Measurements from ENCODE around the gene TAPT1. TPM values are rescaled to one million over a fixed set of nuclear protein-coding genes. Genes with fewer than 3 reads are reported as not detected.

The TAPT1 gene
- total RNA-seq, 1 donor from 2014 or later, result 34.8 TPM

DNA sequence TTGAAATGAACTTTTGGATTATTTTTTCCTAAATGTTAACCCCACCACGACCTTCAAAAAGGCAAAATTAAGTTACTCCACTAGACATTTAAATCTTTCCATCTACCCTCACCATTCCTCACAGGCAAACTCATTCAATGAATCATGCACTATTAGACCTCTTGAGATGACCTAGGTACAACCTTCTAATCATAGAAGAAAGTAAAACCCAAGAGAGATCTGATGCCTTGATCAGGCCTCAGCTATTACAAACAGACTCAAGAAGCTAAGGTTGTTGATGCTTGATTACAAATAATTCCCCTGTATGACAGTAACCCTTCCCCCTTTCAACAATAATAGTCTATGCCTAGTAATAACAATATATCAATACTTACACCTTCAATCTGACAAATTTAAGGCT is 18.9 kb downstream of the TAPT1 start:
- Mint-ChIP-seq H3K4me1 (ENCODE audit: unreplicated experiment) (peaks cover 16% of the 10 kb centered on the region), H3K9me3 (no peaks in the 10 kb centered on the region), H3K36me3 (peaks cover 9% of the 10 kb centered on the region), H3K4me3 (no peak overlapping the region), H3K27me3 (no peaks in the 10 kb centered on the region), H3K27ac (no peak overlapping the region)
- TF ChIP-seq, protein P1, sequence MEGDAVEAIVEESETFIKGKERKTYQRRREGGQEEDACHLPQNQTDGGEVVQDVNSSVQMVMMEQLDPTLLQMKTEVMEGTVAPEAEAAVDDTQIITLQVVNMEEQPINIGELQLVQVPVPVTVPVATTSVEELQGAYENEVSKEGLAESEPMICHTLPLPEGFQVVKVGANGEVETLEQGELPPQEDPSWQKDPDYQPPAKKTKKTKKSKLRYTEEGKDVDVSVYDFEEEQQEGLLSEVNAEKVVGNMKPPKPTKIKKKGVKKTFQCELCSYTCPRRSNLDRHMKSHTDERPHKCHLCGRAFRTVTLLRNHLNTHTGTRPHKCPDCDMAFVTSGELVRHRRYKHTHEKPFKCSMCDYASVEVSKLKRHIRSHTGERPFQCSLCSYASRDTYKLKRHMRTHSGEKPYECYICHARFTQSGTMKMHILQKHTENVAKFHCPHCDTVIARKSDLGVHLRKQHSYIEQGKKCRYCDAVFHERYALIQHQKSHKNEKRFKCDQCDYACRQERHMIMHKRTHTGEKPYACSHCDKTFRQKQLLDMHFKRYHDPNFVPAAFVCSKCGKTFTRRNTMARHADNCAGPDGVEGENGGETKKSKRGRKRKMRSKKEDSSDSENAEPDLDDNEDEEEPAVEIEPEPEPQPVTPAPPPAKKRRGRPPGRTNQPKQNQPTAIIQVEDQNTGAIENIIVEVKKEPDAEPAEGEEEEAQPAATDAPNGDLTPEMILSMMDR (conservative IDR thresholded peaks at IDR 0.05), result no peak
- no peak for DNase-seq (ENCODE audit: extremely low spot score, unreplicated experiment)

DNA sequence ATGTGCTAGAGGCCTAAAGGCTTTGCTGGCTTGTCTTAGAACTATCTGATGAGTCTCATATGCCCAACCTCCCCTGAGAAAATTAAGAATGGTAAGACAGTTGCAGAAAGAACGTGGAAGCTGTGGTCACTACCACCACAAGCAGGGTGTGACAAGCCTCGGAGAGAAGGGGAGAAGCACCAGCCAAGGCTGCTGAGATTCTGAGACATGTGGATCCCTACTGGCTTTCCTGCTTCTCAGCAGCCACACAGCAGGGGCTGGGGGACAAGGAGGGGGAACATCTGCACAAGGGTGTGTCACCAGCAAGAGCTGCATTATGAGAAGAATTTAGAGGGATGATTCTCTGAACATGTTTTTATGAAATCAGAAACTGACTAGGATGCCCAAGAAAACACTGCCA is 19.4 kb downstream of the TAPT1 start:
- H3K27ac Mint-ChIP-seq, result no peak overlapping the region
- TF ChIP-seq, protein P1 (conservative IDR thresholded peaks at IDR 0.05), result no peak

DNA sequence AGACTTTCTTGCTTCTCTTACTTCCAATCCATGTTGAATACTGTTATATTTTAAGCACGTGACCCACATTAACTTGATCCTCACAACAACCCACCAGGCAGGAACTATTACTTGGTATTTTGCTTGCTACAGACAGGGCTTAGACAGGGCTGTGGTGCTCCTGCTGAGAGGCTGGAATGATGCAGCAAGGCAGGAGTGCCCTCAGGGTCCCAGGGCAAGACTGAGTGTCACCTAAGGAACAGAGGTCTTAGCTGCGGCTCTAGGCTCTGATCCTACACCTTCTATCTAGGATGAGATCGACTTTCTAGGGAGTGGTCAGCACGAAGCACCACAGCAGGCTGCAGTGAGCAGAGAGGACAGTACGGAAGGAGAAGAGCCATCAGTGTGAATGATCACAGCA is 20.0 kb downstream of the TAPT1 start:
- Mint-ChIP-seq H3K4me1 (ENCODE audit: unreplicated experiment) (peaks cover 15% of the 10 kb centered on the region), H3K27me3 (no peaks in the 10 kb centered on the region), H3K27ac (no peak overlapping the region), H3K9me3 (no peaks in the 10 kb centered on the region), H3K36me3 (peaks cover 9% of the 10 kb centered on the region), H3K4me3 (no peak overlapping the region)
- no peak for DNase-seq (ENCODE audit: extremely low spot score, unreplicated experiment)
- TF ChIP-seq, protein P1 (conservative IDR thresholded peaks at IDR 0.05), result no peak

More for the DNA sequence above, 19.4 kb downstream of the TAPT1 start:
- Mint-ChIP-seq H3K9me3 (no peaks in the 10 kb centered on the region), H3K4me1 (ENCODE audit: unreplicated experiment) (peaks cover 15% of the 10 kb centered on the region), H3K27me3 (no peaks in the 10 kb centered on the region), H3K36me3 (peaks cover 9% of the 10 kb centered on the region), H3K4me3 (no peak overlapping the region)
- no peak for DNase-seq (ENCODE audit: extremely low spot score, unreplicated experiment)

DNA sequence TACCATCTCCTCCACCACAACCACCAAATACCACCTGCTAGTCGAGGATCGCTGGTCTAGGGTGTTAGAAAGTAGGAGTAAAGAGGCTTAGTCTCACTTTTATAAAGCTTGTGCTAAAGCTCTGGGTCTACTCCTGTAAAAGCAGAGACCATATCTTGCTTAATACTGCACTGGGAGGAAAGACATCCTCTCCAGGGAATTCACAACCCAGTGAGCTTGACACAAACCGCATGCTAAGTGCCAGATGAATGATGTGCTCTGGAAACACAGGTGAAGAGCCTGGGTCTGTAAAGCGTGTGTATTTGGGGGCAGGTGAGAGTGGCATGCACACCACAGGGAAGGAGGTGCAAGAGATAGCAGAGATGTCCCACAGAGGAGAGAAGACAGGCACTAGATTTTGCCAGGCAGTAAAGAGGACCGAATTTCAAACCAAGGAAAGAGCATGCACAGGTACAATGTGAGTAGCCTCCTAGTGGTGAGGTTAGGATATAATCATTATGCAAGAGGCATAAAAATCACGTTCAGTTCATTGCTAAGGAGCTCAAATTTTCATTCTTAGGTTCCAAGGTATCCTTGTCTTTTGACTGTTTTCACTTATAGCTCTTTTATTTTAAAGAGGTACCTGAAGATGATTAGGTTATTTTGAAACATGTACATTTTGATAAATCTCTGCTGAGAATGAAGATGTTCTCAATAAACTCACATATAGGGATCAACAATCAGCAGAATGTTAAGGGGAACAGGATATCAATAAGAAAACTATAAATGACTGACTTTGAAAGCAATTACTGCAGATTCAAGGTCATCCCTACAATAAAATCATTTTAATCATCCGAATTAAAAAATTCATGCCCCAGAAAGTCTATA is 20.7 kb downstream of the TAPT1 start:
- Mint-ChIP-seq H3K27me3 (no peaks in the 10 kb centered on the region), H3K27ac (no peak overlapping the region), H3K9me3 (no peaks in the 10 kb centered on the region), H3K4me1 (ENCODE audit: unreplicated experiment) (peaks cover 15% of the 10 kb centered on the region), H3K36me3 (peaks cover 9% of the 10 kb centered on the region), H3K4me3 (no peak overlapping the region)
- TF ChIP-seq, protein P1 (conservative IDR thresholded peaks at IDR 0.05), result peak; percentile 78
- no peak for DNase-seq (ENCODE audit: extremely low spot score, unreplicated experiment)

DNA sequence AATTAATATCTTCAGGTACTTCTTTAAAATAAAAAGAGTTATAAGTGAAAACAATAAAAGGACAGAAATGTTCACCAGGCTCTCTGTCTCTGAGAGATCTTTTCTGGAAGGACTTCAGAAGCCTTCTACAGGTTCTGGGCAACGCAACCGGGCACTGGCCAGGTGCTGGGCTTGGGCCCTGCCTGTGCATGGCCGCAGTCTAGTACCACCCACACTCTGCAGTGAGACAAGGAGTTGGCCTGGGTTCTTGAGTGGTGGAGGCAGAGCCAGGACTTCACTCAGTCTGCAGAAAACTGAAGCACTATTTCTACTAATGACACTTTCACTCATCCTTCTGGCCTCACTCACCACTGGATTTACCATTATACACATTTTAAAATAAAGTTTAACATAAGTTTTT is 21.8 kb downstream of the TAPT1 start:
- Mint-ChIP-seq H3K36me3 (peaks cover 9% of the 10 kb centered on the region), H3K4me3 (no peak overlapping the region), H3K27me3 (no peaks in the 10 kb centered on the region), H3K9me3 (no peaks in the 10 kb centered on the region), H3K27ac (no peak overlapping the region), H3K4me1 (ENCODE audit: unreplicated experiment) (peaks cover 15% of the 10 kb centered on the region)
- TF ChIP-seq, protein P1 (conservative IDR thresholded peaks at IDR 0.05), result no peak
- no peak for DNase-seq (ENCODE audit: extremely low spot score, unreplicated experiment)

All from type B pancreatic cell (in vitro differentiated cells).